GM19023 (cell line): ENCODE data around the gene RNF114.
"Not testable (repeated sequence)": the region's sequence is repeated elsewhere in the genome, so short reads cannot be mapped to it uniquely, and the experiment has no call there.

ENCODE experiments used
- ATAC-seq: cut with Tn5 transposase; IDR thresholded peaks from one replicate; pipeline ENCODE4 v1.9.1; 2021; ENCODE audit warnings: mild to moderate bottlenecking, moderate library complexity; ENCODE audit not compliant: unreplicated experiment

Gene RNF114

GRCh38 chr20:49984426-49985153, 48.4 kb downstream of the RNF114 start:
- no peak for ATAC-seq

DNA sequence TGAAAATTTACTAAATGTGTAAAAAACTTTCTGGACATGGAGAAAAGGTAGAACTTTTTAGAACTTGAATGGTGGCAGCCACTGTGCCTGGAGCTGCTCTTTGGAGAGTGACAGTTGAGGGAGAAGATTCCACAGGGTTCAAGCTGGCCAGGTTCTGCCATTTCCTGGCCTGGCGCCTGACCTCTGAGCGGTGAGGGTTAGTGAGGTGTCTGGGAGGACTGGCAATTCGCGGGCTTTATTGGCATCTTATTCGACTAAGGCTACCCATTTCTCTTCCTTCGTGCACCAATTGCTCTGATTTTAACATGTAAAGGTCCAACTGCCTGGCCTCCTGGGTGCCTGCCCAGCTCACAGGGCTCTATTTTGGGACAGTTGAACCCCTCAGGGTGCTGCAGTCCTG, 49.0 kb downstream of the RNF114 start:
- ATAC-seq: no peak

DNA sequence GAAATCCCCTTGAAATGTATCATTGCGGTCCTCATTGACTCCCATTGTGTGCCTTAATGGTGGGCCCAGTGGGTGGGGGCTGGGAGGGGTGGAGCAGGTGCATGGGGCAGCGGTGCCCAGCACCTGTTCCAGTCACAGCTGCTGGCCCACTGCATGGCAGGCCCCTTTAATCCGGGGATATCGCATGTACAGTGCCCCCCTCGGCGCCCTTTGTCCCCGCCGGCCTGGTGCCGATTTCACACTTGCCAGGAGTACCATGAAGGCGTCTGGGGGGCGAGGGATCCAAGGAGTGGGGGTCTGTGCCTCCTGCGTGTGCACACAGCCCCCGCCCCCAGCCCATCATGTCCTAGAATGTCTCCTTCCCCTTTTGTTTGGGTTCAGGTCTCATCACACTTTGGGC, 49.4 kb downstream of the RNF114 start:
- no peak for ATAC-seq

- no peak for ATAC-seq
Measured at GRCh38 chr20:49986049-49986448, 49.9 kb downstream of the RNF114 start.

DNA sequence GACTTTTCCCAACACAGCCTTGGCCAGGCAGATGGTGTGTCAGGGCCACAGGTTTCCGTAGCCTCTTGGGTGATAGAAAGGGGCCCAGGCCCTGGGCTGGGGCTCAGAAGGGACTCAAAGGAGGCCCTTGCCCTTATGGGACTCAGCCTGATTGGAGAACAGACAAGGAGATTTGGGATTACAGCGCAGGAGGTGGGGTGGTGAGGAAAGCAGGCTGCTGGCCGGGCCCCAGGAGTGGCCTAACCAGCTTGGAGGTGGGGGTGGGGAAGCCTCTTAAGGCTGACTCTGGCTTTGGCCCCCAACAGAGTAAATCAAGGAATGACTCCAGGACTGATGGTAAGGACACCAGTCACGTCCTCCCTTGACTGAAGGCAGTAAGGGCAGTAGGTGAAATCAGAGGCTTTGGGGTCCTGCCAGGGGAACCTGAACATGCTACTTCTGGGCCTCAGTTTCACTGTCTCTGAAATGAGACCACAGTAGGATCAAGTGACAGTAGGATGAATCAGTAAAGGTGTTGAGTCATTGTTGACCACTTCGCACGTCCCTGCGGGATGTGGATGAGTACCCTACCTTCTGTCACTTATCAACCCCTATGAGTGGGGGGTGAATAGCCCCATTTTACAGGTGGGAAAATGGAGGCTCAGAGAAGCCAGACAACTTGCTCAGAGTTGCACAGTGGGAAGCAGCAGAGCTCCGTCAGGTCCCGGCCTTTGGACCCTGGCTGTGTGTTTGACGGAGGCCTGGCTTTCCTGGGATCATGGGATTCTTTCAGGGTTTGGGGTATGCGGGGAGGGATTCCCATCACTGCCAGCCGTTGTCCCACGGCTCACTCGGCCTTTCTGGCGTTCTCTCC, 51.0 kb downstream of the RNF114 start:
- no peak for ATAC-seq

DNA sequence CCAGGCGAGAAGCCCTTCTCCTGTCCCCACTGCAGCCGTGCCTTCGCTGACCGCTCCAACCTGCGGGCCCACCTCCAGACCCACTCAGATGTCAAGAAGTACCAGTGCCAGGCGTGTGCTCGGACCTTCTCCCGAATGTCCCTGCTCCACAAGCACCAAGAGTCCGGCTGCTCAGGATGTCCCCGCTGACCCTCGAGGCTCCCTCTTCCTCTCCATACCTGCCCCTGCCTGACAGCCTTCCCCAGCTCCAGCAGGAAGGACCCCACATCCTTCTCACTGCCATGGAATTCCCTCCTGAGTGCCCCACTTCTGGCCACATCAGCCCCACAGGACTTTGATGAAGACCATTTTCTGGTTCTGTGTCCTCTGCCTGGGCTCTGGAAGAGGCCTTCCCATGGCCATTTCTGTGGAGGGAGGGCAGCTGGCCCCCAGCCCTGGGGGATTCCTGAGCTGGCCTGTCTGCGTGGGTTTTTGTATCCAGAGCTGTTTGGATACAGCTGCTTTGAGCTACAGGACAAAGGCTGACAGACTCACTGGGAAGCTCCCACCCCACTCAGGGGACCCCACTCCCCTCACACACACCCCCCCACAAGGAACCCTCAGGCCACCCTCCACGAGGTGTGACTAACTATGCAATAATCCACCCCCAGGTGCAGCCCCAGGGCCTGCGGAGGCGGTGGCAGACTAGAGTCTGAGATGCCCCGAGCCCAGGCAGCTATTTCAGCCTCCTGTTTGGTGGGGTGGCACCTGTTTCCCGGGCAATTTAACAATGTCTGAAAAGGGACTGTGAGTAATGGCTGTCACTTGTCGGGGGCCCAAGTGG, 51.9 kb downstream of the RNF114 start:
- no peak for ATAC-seq

GRCh38 chr20:49989234-49990065, 53.3 kb downstream of the RNF114 start:
- no peak for ATAC-seq

DNA sequence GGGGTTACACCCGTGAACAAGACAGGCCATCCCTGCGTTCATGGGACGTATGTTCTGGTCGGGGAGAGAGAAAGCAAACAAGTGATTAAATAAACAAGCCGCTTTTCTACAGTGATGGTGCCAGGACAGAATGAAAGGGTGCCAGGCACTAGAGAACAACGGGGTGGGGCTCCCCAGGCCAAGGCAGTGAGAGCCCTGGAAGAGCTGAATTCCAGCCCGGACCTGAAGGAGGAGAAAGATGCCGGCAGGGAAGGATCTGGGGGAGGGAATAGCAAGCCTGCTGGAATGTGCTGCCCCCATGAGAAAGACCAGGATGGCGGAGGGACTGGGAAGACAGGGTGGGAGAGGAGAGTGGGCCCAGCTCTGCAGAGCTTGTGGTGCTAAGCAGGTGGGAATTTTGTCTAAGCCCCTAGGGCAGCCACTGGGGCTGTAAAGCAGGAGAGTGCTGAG, 54.1 kb downstream of the RNF114 start:
- ATAC-seq: no peak

- no peak for ATAC-seq
Measured at GRCh38 chr20:49993301-49993751, 57.1 kb downstream of the RNF114 start.

DNA sequence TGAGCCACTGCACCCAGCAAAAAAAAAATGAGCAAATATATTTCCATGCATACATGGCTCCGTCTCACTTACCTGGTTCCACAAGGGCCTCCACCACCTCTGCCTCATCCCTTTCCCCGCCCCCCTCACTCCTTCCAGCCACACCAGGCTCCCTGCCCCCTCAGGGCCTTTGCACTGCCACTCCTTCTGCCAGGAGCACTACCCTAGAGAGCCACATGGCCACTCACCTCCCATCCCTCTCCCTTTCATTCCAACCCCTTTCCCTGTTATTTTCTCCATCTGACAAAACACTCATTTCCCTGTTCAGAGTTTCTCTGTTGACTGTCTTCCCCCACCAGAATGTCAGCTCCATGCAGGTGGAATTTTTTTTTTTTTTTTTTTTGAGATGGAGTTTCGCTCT, 59.4 kb downstream of the RNF114 start:
- no peak for ATAC-seq

DNA sequence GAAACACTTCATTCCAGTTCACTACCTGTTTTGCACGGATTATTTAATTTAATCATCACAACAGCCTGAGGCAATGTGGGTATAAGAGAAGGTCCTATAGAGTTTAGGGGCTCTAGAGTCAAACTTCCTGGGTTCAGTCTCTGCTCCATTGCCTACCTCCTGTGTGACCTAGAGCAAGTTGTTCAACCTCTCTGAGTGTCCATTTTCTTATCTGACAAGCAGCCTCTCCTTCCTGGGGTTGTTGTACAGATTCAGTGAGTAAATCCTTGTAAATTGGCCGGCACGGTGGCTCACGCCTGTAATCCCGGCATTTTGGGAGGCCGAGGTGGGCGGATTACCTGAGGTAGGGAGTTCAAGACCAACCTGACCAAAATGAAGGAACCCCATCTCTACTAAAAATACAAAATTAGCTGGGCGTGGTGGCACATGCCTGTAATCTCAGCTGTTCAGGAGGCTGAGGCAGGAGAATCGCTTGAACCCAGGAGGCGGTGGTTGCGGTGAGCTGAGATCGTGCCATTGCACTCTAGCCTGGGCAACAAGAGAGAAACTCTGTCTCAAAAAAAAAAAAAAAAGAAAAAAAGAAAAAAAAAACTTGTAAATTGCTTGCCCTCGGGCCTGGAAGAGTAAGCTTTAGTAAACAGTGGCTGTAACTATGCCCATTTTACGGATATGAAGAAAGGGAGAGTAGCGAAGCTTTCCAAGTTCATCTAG, 62.4 kb downstream of the RNF114 start:
- not testable (repeated sequence) for ATAC-seq

GRCh38 chr20:49999329-49999728, 63.1 kb downstream of the RNF114 start:
- ATAC-seq: peak; percentile 62

- ATAC-seq: not testable (repeated sequence)
Measured at GRCh38 chr20:50000548-50001222, 64.5 kb downstream of the RNF114 start.

- ATAC-seq: no peak
Measured at GRCh38 chr20:50001784-50002311, 65.7 kb downstream of the RNF114 start.

GRCh38 chr20:50003253-50003656, 67.1 kb downstream of the RNF114 start:
- ATAC-seq: no peak
